Measurements from ENCODE around the gene CD302.

- TF ChIP-seq POLR2A (IDR thresholded peaks at IDR 0.05) (no peak), CTCF (IDR thresholded peaks at IDR 0.05) (no peak), POLR2AphosphoS5 (IDR thresholded peaks at IDR 0.05) (no peak), EP300 (IDR thresholded peaks at IDR 0.05) (no peak)
Measured at GRCh38 chr2:159832026-159832425, 34.0 kb upstream of the CD302 start.

Measured in suprapubic skin (tissue), 4 donors.